Trophoblast cell (in vitro differentiated cells and primary cell): ENCODE data around the gene GRAMD1A.

Source experiments
- DNase-seq, 2 donors: peaks; one replicate each; pipeline ENCODE4 v3.0.0-alpha.2; 2016
- H2AFZ ChIP-seq: 2 replicates; pipeline ENCODE4 v1.6.1; 2013; ENCODE audit warnings: low read length, moderate library complexity, mild to moderate bottlenecking; ENCODE audit not compliant: insufficient read depth, poor library complexity
- H2AK5ac ChIP-seq: 2 replicates; pipeline ENCODE4 v1.6.1; 2013; ENCODE audit warnings: mild to moderate bottlenecking, low read length
- H2BK120ac ChIP-seq: 2 replicates; pipeline ENCODE4 v1.6.1; 2013; ENCODE audit warnings: low read length, mild to moderate bottlenecking, moderate library complexity; ENCODE audit not compliant: insufficient read depth, poor library complexity
- H2BK12ac ChIP-seq: 2 replicates; pipeline ENCODE4 v1.6.1; 2013; ENCODE audit warnings: mild to moderate bottlenecking, low read length, moderate library complexity
- H2BK5ac ChIP-seq: 2 replicates; pipeline ENCODE4 v1.6.1; 2013; ENCODE audit warnings: low read length, low read depth, moderate library complexity, mild to moderate bottlenecking; ENCODE audit not compliant: poor library complexity
- H3K14ac ChIP-seq: 2 replicates; pipeline ENCODE4 v1.6.1; 2013; ENCODE audit warnings: mild to moderate bottlenecking, low read length
- H3K18ac ChIP-seq: 2 replicates; pipeline ENCODE4 v1.6.1; 2013; ENCODE audit warnings: mild to moderate bottlenecking, low read length
- H3K23ac ChIP-seq: 2 replicates; pipeline ENCODE4 v1.6.1; 2013; ENCODE audit warnings: low read length
- H3K27ac ChIP-seq: 2 replicates; pipeline ENCODE4 v1.5.1; 2013; ENCODE audit warnings: low read depth, mild to moderate bottlenecking, inconsistent platforms, low read length, moderate library complexity
- H3K27me3 ChIP-seq: 2 replicates; pipeline ENCODE4 v1.6.1; 2013; ENCODE audit warnings: inconsistent platforms, mild to moderate bottlenecking, low read length, moderate library complexity; ENCODE audit not compliant: insufficient read depth
- H3K36me3 ChIP-seq, 2 experiments: 1 replicate in 1 of 2; 2 replicates in 1 of 2; pipeline ENCODE4 v1.6.1; 2013; ENCODE audit warnings: low read length in 2 of 2, mild to moderate bottlenecking in 2 of 2, moderate library complexity in 1 of 2; ENCODE audit not compliant: insufficient read depth in 2 of 2, control insufficient read depth in 1 of 2
- H3K4ac ChIP-seq: 2 replicates; pipeline ENCODE4 v1.6.1; 2013; ENCODE audit warnings: low read depth, mild to moderate bottlenecking, low read length, moderate library complexity
- H3K4me1 ChIP-seq, 2 experiments: 1 replicate in 1 of 2; 2 replicates in 1 of 2; pipeline ENCODE4 v1.6.1; 2013; ENCODE audit warnings: low read length in 2 of 2, mild to moderate bottlenecking in 2 of 2, moderate library complexity in 1 of 2; ENCODE audit not compliant: insufficient read depth in 2 of 2, control insufficient read depth in 1 of 2
- H3K4me2 ChIP-seq: 2 replicates; pipeline ENCODE4 v1.6.1; 2013; ENCODE audit warnings: inconsistent platforms, mild to moderate bottlenecking, low read length, moderate library complexity
- H3K4me3 ChIP-seq: 2 replicates; pipeline ENCODE4 v1.5.1; 2013; ENCODE audit warnings: mild to moderate bottlenecking, low read depth, low read length, inconsistent platforms
- H3K79me1 ChIP-seq: one replicate; pipeline ENCODE4 v1.6.1; 2013; ENCODE audit warnings: low read length
- H3K79me2 ChIP-seq: 2 replicates; pipeline ENCODE4 v1.6.1; 2013; ENCODE audit warnings: low read length, mild to moderate bottlenecking; ENCODE audit not compliant: control insufficient read depth, insufficient read depth, poor library complexity
- H3K9ac ChIP-seq: 2 replicates; pipeline ENCODE4 v1.6.1; 2013; ENCODE audit warnings: mild to moderate bottlenecking, low read length
- H3K9me3 ChIP-seq: 2 replicates; pipeline ENCODE4 v1.6.1; 2013; ENCODE audit warnings: low read depth, mild to moderate bottlenecking, control low read depth, inconsistent platforms, low read length; ENCODE audit not compliant: insufficient read depth
- H4K12ac ChIP-seq: 2 replicates; pipeline ENCODE4 v1.6.1; 2013; ENCODE audit warnings: low read depth, mild to moderate bottlenecking, low read length, moderate library complexity
- H4K8ac ChIP-seq: 2 replicates; pipeline ENCODE4 v1.6.1; 2013; ENCODE audit warnings: low read depth, mild to moderate bottlenecking, low read length, moderate library complexity
- H4K91ac ChIP-seq: one replicate; pipeline ENCODE4 v1.6.1; 2013; ENCODE audit warnings: low read depth, mild to moderate bottlenecking, low read length, moderate library complexity
- WGBS: extraction: QIAGEN DNeasy Blood & Tissue Kit; methylation state at CpG from one replicate; pipeline ENCODE4 v1.1.7; 2013; ENCODE audit warnings: missing lambda C conversion rate; ENCODE audit not compliant: insufficient read length, insufficient coverage; ENCODE audit errors: extremely low coverage; 5-methylcytosine and 5-hydroxymethylcytosine counted together

The GRAMD1A gene

DNA sequence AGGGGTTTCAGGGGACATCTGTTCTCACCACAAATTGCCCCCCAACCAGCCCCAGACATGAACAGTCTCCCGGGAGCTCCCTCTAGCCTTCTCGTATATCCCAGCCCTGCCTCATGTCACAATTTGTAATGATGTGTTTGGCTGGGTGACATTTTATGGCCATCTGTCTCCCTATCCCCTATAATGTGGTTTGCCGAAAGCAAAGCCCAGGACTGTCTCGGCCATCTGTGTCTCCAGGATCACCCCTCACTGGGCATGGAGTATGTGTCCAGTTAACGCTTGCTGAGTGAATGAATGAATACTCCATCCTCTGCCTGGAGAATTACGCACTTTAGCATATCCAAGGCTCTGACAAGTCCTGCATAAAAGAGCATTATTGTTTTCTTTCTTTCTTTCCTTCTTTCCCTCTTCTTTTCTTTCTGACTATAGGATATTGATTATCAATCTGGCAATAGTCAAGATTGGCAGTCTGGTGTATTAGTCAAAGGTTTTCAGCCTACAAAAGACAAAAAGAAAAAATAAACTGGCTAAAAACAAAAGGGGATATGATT lies 56.5 kb downstream of the GRAMD1A start:
- H2AK5ac ChIP-seq: no peak overlapping the region
- no peak overlapping the region for H3K9ac ChIP-seq
- H3K36me3 ChIP-seq: no peaks in the 10 kb centered on the region
- no peaks in the 10 kb centered on the region for H3K4me1 ChIP-seq
- no peak overlapping the region for H3K4me2 ChIP-seq
- no peak overlapping the region for H3K4me3 ChIP-seq
- H3K9me3 ChIP-seq: no peaks in the 10 kb centered on the region
- no peaks in the 10 kb centered on the region for H3K27me3 ChIP-seq
- no peaks in the 10 kb centered on the region for H3K79me1 ChIP-seq
- no peak overlapping the region for H3K4ac ChIP-seq
- no peak overlapping the region for H4K8ac ChIP-seq
- no peak overlapping the region for H4K12ac ChIP-seq
- no peak overlapping the region for H2AFZ ChIP-seq
- no peak overlapping the region for H3K18ac ChIP-seq
- no peak overlapping the region for H3K14ac ChIP-seq
- H3K79me2 ChIP-seq: no peaks in the 10 kb centered on the region
- no peak overlapping the region for H2BK120ac ChIP-seq
- H3K23ac ChIP-seq: no peak overlapping the region
- no peak overlapping the region for H4K91ac ChIP-seq
- WGBS: no CpG with 5 or more reads among the region's 6 CpGs
- no peak overlapping the region for H2BK5ac ChIP-seq
- no peak for DNase-seq
- H2BK12ac ChIP-seq: no peak overlapping the region
- no peak overlapping the region for H3K27ac ChIP-seq

DNA sequence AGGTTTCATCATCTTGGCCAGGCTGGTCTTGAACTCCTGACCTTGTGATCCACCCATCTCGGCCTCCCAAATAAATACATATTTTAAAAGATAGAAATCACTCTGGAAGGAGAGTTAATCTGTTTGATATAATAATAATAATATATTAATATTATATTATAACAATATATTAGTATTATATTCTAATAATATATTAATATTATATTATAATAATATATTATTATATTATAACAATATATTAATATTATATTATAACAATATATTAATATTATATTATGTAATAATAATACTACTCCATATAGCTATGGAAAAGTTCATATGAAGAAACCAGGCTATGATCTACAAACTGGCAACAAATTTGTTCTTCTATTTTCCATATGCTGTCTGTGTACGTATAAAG lies 58.2 kb downstream of the GRAMD1A start:
- no peaks in the 10 kb centered on the region for H3K4me1 ChIP-seq
- no peak for DNase-seq
- no peak overlapping the region for H2AK5ac ChIP-seq
- H3K18ac ChIP-seq: no peak overlapping the region
- H3K36me3 ChIP-seq: no peaks in the 10 kb centered on the region
- no CpG with 5 or more reads among the region's 2 CpGs for WGBS
- no peaks in the 10 kb centered on the region for H3K79me2 ChIP-seq
- no peak overlapping the region for H4K12ac ChIP-seq
- H2BK120ac ChIP-seq: no peak overlapping the region
- H2BK5ac ChIP-seq: no peak overlapping the region
- H3K4me3 ChIP-seq: no peak overlapping the region
- no peak overlapping the region for H2AFZ ChIP-seq
- H3K4me2 ChIP-seq: no peak overlapping the region
- no peaks in the 10 kb centered on the region for H3K79me1 ChIP-seq
- no peak overlapping the region for H4K91ac ChIP-seq
- H3K27ac ChIP-seq: no peak overlapping the region
- no peaks in the 10 kb centered on the region for H3K9me3 ChIP-seq
- H2BK12ac ChIP-seq: no peak overlapping the region
- no peak overlapping the region for H3K14ac ChIP-seq
- no peaks in the 10 kb centered on the region for H3K27me3 ChIP-seq
- H3K9ac ChIP-seq: no peak overlapping the region
- H3K4ac ChIP-seq: no peak overlapping the region
- H4K8ac ChIP-seq: no peak overlapping the region
- no peak overlapping the region for H3K23ac ChIP-seq

DNA sequence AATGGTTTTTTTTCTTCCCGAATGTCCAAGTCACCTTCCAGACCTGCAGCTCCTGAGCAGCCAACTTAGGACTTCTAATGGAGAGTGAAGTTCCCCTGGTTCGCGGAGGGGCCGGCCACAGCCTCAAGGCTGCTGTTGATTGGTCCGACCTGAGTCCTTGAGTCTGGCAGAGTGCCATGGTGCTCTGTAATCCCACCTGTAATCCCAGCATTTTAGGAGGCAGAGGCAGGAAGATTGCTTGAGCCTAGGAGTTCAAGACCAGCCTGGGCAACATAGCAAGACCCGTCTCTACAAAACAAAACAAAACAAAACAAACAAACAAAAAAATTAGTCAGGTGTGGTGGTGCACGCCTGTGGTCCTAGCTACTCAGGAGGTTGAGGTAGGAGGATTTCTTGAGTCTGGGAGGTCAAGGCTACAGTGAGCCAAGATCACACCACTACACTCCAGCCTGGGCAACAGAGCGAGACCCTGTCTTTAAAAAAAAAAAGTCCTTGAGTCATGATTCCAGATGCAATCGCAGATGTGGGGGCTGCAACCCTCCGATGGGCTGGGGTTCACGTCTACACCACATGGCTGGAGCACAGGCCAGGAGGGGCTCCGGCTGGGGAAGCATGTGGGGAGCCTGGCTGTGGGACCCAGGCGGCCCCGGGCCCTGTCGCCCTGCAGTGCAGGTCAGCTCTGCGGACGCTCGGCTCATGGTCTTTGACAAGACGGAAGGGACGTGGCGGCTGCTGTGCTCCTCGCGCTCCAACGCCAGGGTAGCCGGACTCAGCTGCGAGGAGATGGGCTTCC lies 59.1 kb downstream of the GRAMD1A start:
- Histone ChIP-seq H3K4me3 (no peak overlapping the region), H2BK5ac (no peak overlapping the region), H4K8ac (no peak overlapping the region), H3K4me1 (no peaks in the 10 kb centered on the region), H3K4ac (no peak overlapping the region), H3K79me2 (no peaks in the 10 kb centered on the region), H3K27me3 (no peaks in the 10 kb centered on the region), H4K91ac (no peak overlapping the region), H2BK12ac (no peak overlapping the region), H2BK120ac (no peak overlapping the region), H2AFZ (no peak overlapping the region), H3K4me2 (no peak overlapping the region), H3K14ac (no peak overlapping the region), H2AK5ac (no peak overlapping the region), H3K9ac (no peak overlapping the region), H3K23ac (no peak overlapping the region), H3K27ac (no peak overlapping the region), H3K79me1 (no peaks in the 10 kb centered on the region), H3K9me3 (no peaks in the 10 kb centered on the region), H4K12ac (no peak overlapping the region), H3K36me3 (no peaks in the 10 kb centered on the region), H3K18ac (no peak overlapping the region)
- no peak for DNase-seq
- WGBS: no CpG with 5 or more reads among the region's 26 CpGs

DNA sequence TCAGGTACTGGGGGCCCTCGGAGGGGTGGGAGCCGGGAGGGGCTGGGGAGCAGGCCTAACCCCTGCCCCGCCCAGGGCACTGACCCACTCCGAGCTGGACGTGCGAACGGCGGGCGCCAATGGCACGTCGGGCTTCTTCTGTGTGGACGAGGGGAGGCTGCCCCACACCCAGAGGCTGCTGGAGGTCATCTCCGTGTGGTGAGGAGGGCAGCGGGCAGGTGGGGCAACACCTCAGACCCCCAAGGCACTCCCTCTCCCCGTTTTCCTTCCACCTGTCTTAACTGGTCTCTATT lies 59.6 kb downstream of the GRAMD1A start:
- Histone ChIP-seq H2AK5ac (no peak overlapping the region), H3K9ac (no peak overlapping the region), H3K79me2 (no peaks in the 10 kb centered on the region), H4K91ac (no peak overlapping the region), H4K12ac (no peak overlapping the region), H3K27ac (no peak overlapping the region), H3K4me3 (no peak overlapping the region), H2BK12ac (no peak overlapping the region), H3K9me3 (no peaks in the 10 kb centered on the region), H3K27me3 (no peaks in the 10 kb centered on the region), H3K4me2 (no peak overlapping the region), H2AFZ (no peak overlapping the region), H3K36me3 (no peaks in the 10 kb centered on the region), H3K4me1 (no peaks in the 10 kb centered on the region), H3K23ac (no peak overlapping the region), H3K79me1 (no peaks in the 10 kb centered on the region), H3K4ac (no peak overlapping the region), H2BK120ac (no peak overlapping the region), H4K8ac (no peak overlapping the region), H3K14ac (no peak overlapping the region), H3K18ac (no peak overlapping the region), H2BK5ac (no peak overlapping the region)
- WGBS: no CpG with 5 or more reads among the region's 15 CpGs
- no peak for DNase-seq
